Muscle layer of duodenum (tissue), 2 donors: Measurements from ENCODE around the gene ALKBH5.

ENCODE experiments used
- H3K27ac ChIP-seq: one replicate; pipeline ENCODE4 v1.7.0; 2013; ENCODE audit warnings: mild to moderate bottlenecking, low read length
- H3K27me3 ChIP-seq: one replicate; pipeline ENCODE4 v1.7.0; 2013; ENCODE audit warnings: low read depth, mild to moderate bottlenecking, control low read depth, low read length
- H3K36me3 ChIP-seq, 2 donors: one replicate each; pipeline ENCODE4 v1.7.0; 2013; ENCODE audit warnings: low read length in 2 of 2, control low read depth in 1 of 2, mild to moderate bottlenecking in 1 of 2; ENCODE audit not compliant: insufficient read depth in 2 of 2, control insufficient read depth in 1 of 2
- H3K4me1 ChIP-seq, 2 donors: one replicate each; pipeline ENCODE4 v1.7.0; 2013; ENCODE audit warnings: low read length in 2 of 2, mild to moderate bottlenecking in 2 of 2, control low read depth in 1 of 2, moderate library complexity in 1 of 2; ENCODE audit not compliant: insufficient read depth in 2 of 2, control insufficient read depth in 1 of 2
- H3K4me3 ChIP-seq, 2 donors: one replicate each; pipeline ENCODE4 v1.7.0; 2013; ENCODE audit warnings: low read length in 2 of 2, low read depth in 1 of 2, mild to moderate bottlenecking in 1 of 2
- H3K9me3 ChIP-seq, 2 donors: one replicate each; pipeline ENCODE4 v1.7.0; 2013; ENCODE audit warnings: low read length in 2 of 2, control low read depth in 1 of 2, mild to moderate bottlenecking in 1 of 2; ENCODE audit not compliant: control insufficient read depth in 1 of 2
- donor health status: healthy.

Gene ALKBH5

GRCh38 chr17:18183334-18184142 lies at the start of gene ALKBH5:
Gene ALKBH5 (plus strand): TSS chr17:18183828. CDS start chr17:18184244, 416 bp downstream.
- Histone ChIP-seq H3K27me3 (no peaks in the 10 kb centered on the region), H3K27ac (peak within 1 kb of the TSS; percentile 88), H3K9me3 (no peaks in the 10 kb centered on the region), H3K4me1 (peaks cover 7 to 44% of the 10 kb centered on the region in 2 donors), H3K4me3 (peak within 1 kb of the TSS; percentile 82 to 88), H3K36me3 (peaks cover 0 to 27% of the 10 kb centered on the region in 2 donors)

- Histone ChIP-seq H3K4me3 (no peak overlapping the region), H3K4me1 (no peaks in the 10 kb centered on the region), H3K27ac (no peak overlapping the region), H3K36me3 (no peaks in the 10 kb centered on the region), H3K9me3 (no peaks in the 10 kb centered on the region), H3K27me3 (no peaks in the 10 kb centered on the region)
Observed at GRCh38 chr17:18136357-18136756, 47.3 kb upstream of the ALKBH5 start.

- Histone ChIP-seq H3K4me3 (no peak overlapping the region), H3K27me3 (no peaks in the 10 kb centered on the region), H3K36me3 (no peaks in the 10 kb centered on the region), H3K27ac (no peak overlapping the region), H3K4me1 (no peaks in the 10 kb centered on the region), H3K9me3 (no peaks in the 10 kb centered on the region)
Observed at GRCh38 chr17:18138065-18138749, 45.4 kb upstream of the ALKBH5 start.

GRCh38 chr17:18139092-18139491 lies 44.5 kb upstream of the ALKBH5 start:
- no peaks in the 10 kb centered on the region for H3K27me3 ChIP-seq

GRCh38 chr17:18139498-18139897 lies 44.1 kb upstream of the ALKBH5 start:
- H3K27me3 ChIP-seq, result no peaks in the 10 kb centered on the region
- no peak overlapping the region for H3K4me3 ChIP-seq
- no peaks in the 10 kb centered on the region for H3K4me1 ChIP-seq
- H3K36me3 ChIP-seq, result no peaks in the 10 kb centered on the region
- no peak overlapping the region for H3K27ac ChIP-seq
- H3K9me3 ChIP-seq, result no peaks in the 10 kb centered on the region

More at GRCh38 chr17:18139092-18139491, 44.5 kb upstream of the ALKBH5 start:
- no peak overlapping the region for H3K27ac ChIP-seq
- no peak overlapping the region for H3K4me3 ChIP-seq
- H3K4me1 ChIP-seq, result no peaks in the 10 kb centered on the region
- no peaks in the 10 kb centered on the region for H3K9me3 ChIP-seq
- H3K36me3 ChIP-seq, result no peaks in the 10 kb centered on the region

- Histone ChIP-seq H3K4me3 (no peak overlapping the region), H3K4me1 (no peaks in the 10 kb centered on the region), H3K27me3 (no peaks in the 10 kb centered on the region), H3K27ac (no peak overlapping the region), H3K9me3 (no peaks in the 10 kb centered on the region), H3K36me3 (no peaks in the 10 kb centered on the region)
Observed at GRCh38 chr17:18139949-18140348, 43.7 kb upstream of the ALKBH5 start.

GRCh38 chr17:18140648-18141047 lies 43.0 kb upstream of the ALKBH5 start:
- H3K36me3 ChIP-seq, result no peaks in the 10 kb centered on the region
- no peaks in the 10 kb centered on the region for H3K4me1 ChIP-seq
- no peaks in the 10 kb centered on the region for H3K9me3 ChIP-seq
- H3K27ac ChIP-seq, result no peak overlapping the region
- H3K4me3 ChIP-seq, result no peak overlapping the region
- H3K27me3 ChIP-seq, result no peaks in the 10 kb centered on the region

GRCh38 chr17:18141210-18141803 lies 42.3 kb upstream of the ALKBH5 start:
- H3K4me3 ChIP-seq, result no peak overlapping the region
- no peaks in the 10 kb centered on the region for H3K36me3 ChIP-seq
- H3K27me3 ChIP-seq, result no peaks in the 10 kb centered on the region

GRCh38 chr17:18142417-18142816 lies 41.2 kb upstream of the ALKBH5 start:
- Histone ChIP-seq H3K36me3 (no peaks in the 10 kb centered on the region), H3K9me3 (no peaks in the 10 kb centered on the region), H3K4me3 (no peak overlapping the region), H3K4me1 (no peaks in the 10 kb centered on the region), H3K27me3 (no peaks in the 10 kb centered on the region), H3K27ac (no peak overlapping the region)

More at GRCh38 chr17:18141210-18141803, 42.3 kb upstream of the ALKBH5 start:
- Histone ChIP-seq H3K27ac (no peak overlapping the region), H3K4me1 (no peaks in the 10 kb centered on the region), H3K9me3 (no peaks in the 10 kb centered on the region)

GRCh38 chr17:18143044-18143936 lies 40.3 kb upstream of the ALKBH5 start:
- Histone ChIP-seq H3K27me3 (no peaks in the 10 kb centered on the region), H3K4me1 (no peaks in the 10 kb centered on the region), H3K36me3 (no peaks in the 10 kb centered on the region), H3K9me3 (no peaks in the 10 kb centered on the region), H3K4me3 (no peak overlapping the region), H3K27ac (no peak overlapping the region)
